T-helper 1 cell treated with Interleukin-12 subunit alpha and Interleukin-12 subunit beta and Interleukin-4 antibody, amounts not matched to agents 30 ng/mL and 1 ng/mL, for 36 hours (primary cell): ENCODE measurements around the gene POLR1B. TPM values are rescaled to one million over a fixed set of nuclear protein-coding genes. Genes with fewer than 3 reads are reported as not detected.
"Not testable (repeated sequence)": the region's sequence is repeated elsewhere in the genome, so short reads cannot be mapped to it uniquely, and the experiment has no call there.

ENCODE experiments used
- intact Hi-C: fragments of 100-400 bp; cut with micrococcal nuclease; formaldehyde crosslinking; loops from one replicate; pipeline ENCODE4 v1.15.1; 2024
- total RNA-seq: library from RNA; stranded (reverse); gene quantifications from 2 replicates; pipeline ENCODE4 v1.2.3, GENCODE V29; 2022

Gene POLR1B
- total RNA-seq = 36.2 and 42.3 TPM in 2 replicates

- intact Hi-C loops = loop anchor here (1.0 to 10.0 kb wide), 11 partner anchors 42 to 1865 kb away; partner anchors contain the start of genes ANAPC1, BUB1, CHCHD5 and SLC20A1
Observed at GRCh38 chr2:112542123-112542983, at the start of gene POLR1B. TSS of gene POLR1B (plus strand) at chr2:112542465. CDS start at chr2:112542495, 30 bp downstream.

- intact Hi-C loops = no loop called here
Observed at GRCh38 chr2:112493048-112493447, 49.2 kb upstream of the POLR1B start.

- intact Hi-C loops = no loop called here
Observed at GRCh38 chr2:112493858-112494648, 48.2 kb upstream of the POLR1B start.

- intact Hi-C loops = no loop called here
Observed at GRCh38 chr2:112494828-112495227, 47.4 kb upstream of the POLR1B start.

GRCh38 chr2:112495878-112496277 lies 46.4 kb upstream of the POLR1B start:
- intact Hi-C loops = not testable (repeated sequence)

- intact Hi-C loops = loop anchor here (5.0 kb wide), 2 partner anchors 244 to 379 kb away; partner anchors contain the start of gene ZC3H8
Observed at GRCh38 chr2:112500850-112501484, 41.3 kb upstream of the POLR1B start.

- intact Hi-C loops = not testable (repeated sequence)
Observed at GRCh38 chr2:112509239-112509998, 32.8 kb upstream of the POLR1B start.

GRCh38 chr2:112516801-112517200 lies 25.5 kb upstream of the POLR1B start:
- intact Hi-C loops = no loop called here

GRCh38 chr2:112518807-112519206 lies 23.5 kb upstream of the POLR1B start:
- intact Hi-C loops = no loop called here

- intact Hi-C loops = no loop called here
Observed at GRCh38 chr2:112519506-112519905, 22.8 kb upstream of the POLR1B start.

- intact Hi-C loops = no loop called here
Observed at GRCh38 chr2:112520234-112520783, 22.0 kb upstream of the POLR1B start.

GRCh38 chr2:112523291-112523777 lies 18.9 kb upstream of the POLR1B start:
- intact Hi-C loops = no loop called here

- intact Hi-C loops = not testable (repeated sequence)
Observed at GRCh38 chr2:112524276-112524675, 18.0 kb upstream of the POLR1B start.

- intact Hi-C loops = no loop called here
Observed at GRCh38 chr2:112528541-112528940, 13.7 kb upstream of the POLR1B start.

GRCh38 chr2:112529757-112530156 lies 12.5 kb upstream of the POLR1B start:
- intact Hi-C loops = no loop called here

GRCh38 chr2:112530728-112531127 lies 11.5 kb upstream of the POLR1B start:
- intact Hi-C loops = no loop called here

GRCh38 chr2:112534826-112535225 lies 7.4 kb upstream of the POLR1B start:
- intact Hi-C loops = no loop called here

- intact Hi-C loops = not testable (repeated sequence)
Observed at GRCh38 chr2:112536665-112537064, 5.6 kb upstream of the POLR1B start.

GRCh38 chr2:112539306-112539705 lies 3.0 kb upstream of the POLR1B start:
- intact Hi-C loops = no loop called here

GRCh38 chr2:112540906-112541305 lies 1.4 kb upstream of the POLR1B start:
- intact Hi-C loops = loop anchor here (2.0 to 10.0 kb wide), 5 partner anchors 91 to 1864 kb away; partner anchors contain the start of gene BUB1
